NCI-H146 treated with DMSO at 0.1 percent for 48 hours (cell line): Measurements from ENCODE around the gene WDR93.
A peak's percentile ranks its signal among the peaks of the same experiment; 100 is the strongest.
"Not testable (repeated sequence)": the region's sequence is repeated elsewhere in the genome, so short reads cannot be mapped to it uniquely, and the experiment has no call there.

Source experiments
- DNase-seq: peaks from one replicate; lab custom pipeline; 2025; ENCODE audit not compliant: unreplicated experiment; lab: John Stamatoyannopoulos, UW

Gene WDR93

DNA sequence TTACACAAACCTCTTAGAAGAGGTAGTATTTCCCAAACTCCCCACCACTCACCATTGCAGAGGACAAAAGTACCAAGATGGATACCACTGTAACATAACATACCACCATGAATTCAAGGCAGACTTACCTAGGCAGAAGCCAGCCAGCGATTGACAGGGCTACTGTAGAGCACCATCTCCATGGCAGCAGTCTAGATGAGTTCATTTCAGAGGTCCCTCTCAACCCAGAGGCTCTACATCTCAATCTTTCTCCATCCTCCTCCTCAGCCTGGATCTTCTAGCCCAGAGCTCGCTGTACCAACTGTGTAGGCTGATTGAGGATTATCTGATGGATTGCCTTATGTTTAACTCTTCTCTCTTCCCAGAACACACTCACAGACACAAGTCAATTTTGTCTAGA, 9.5 kb upstream of the WDR93 start:
- no peak for DNase-seq

DNA sequence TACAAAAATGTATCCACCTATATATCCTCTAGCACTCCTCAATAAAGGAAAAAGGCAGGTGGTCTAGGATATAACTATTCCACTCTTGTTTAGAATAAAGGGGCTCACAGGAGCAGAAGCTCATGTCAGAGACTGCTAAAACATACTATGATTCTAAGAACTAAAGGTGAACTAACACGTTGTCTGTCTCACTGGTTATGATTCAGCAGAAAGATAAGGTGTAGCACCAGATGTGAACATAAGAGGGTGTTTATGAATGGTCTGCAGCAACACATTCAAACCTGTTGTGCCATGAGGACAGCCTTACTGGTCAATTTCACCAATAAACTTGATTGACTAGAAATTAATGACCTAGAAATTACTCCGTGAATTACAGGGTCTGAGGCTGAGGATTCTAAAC, 4.6 kb upstream of the WDR93 start:
- no peak for DNase-seq

DNA sequence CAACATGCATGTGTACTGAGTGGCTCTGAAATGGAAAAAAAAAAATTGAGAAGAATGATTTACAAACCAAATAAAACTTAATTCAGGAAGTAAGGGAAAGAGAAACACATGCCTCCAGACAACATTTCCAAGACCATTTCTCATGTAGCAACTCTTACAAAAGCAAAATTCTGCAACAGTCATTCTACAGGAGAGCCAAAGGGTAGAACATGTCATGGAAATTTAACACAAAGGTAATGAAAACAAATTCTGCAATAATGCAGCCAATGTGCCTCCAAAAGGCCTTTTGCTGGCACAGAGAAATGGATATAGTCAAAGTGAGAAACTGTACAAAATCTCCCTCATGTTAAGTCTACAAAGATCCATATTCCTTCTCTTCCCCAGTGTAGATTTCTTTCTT, 4.1 kb upstream of the WDR93 start:
- DNase-seq, result no peak

DNA sequence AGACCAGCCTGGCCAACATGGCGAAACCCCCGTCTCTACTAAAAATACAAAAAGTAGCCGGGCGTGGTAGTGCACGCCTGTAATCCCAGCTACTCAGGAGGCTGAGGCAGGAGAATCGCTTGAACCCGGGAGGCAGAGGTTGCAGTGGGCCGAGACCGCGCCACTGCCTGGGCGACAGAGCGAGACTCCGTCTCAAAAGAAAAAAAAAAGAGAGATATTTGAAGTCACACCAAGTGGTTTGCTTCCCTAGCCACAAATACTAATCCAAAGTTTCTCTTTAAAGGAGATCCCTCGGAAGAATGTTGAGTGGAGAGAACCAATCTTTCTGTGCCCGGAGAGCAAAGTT, 708 bp upstream of the WDR93 start:
- DNase-seq, result not testable (repeated sequence)

DNA sequence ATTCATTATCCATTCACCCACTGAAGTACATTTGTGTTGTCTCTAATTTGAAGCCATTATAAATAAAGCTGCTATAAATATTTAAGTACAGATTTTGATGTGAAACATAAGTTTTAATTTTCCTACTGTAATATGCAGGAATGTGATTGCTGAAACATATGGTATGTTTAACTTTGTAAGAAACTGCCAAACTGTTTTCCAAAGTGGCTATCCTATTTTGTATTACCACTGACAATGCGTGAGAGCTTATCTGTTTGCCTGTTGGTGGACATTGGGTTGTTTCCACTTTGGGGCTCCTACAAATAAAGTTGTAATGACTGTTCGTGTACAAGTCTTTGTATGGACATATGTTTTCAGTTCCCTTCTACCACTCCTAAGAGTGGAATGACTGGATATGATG, 2.5 kb downstream of the WDR93 start:
- no peak for DNase-seq

DNA sequence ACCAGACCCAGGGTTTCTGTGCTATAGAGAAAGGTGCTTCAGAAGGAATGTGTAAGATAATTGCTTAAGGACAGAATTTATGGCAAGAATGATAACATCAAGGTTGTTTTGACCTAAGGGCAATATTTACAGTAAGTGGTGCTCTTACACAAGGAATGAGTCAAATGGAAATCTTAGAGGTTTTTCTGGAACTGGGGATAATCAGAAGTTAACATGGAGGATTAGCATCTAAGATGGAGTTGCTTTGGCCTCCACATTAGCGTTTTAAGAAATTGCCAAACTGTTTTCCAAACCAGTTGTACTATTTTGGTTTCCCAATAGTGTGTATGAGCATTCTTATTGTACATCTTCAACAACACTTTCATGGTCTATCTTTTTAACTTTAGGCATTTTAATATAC, 3.1 kb downstream of the WDR93 start:
- DNase-seq, result no peak

DNA sequence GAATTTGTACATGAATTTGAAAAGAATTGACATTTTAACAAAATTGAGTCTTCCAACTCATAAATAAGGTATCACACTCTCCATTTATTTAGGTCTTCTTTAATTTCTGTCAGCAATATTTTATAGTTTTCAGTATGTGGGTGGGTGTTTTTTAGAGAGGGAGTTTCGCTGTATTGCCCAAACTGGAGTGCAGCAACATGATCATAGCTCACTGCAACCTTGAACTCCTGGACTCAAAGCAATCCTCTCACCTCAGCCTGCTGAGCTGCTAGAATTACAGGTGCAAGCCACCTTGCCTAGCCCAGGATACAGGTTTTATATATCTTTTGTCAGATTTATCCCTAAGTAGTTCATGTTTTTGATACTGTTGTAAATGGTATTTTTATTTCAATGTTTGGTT, 4.6 kb downstream of the WDR93 start:
- DNase-seq, result no peak

DNA sequence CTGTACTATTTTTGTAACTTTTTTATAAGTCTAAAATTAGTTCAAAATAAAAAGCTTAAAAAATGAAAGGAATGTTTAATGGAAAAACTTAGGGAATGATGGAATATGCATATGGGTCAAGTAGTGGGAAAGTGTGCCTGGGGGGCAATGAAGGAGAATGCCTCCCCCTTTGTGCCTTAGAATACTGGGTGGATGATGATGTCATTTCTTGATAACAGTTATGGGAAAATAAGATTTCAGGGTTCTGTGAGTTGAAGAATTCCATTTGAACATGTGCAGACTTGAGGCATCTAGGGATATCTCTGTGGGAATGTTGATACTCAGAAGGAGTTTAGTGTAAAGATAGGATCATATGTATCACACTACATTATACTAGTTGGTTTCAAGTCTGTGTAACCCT, 13.8 kb downstream of the WDR93 start:
- DNase-seq, result no peak

DNA sequence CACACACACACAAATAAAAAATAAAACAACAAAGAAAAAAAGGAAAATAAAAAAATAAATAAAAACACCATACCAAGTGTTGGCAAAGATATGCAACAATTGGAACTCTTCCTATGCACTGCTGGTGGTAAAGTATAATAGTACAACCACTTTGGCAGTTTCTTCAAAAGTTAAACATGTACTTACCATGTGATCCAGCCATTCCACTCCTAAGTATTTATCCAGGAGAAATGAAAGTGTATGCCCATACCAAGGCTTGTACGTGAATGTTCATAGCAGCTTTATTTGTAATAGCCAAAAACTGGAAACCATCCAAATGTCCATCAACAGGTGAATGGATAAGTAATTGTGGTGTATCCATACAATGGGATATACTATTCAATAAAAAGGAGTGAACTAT, 17.0 kb downstream of the WDR93 start:
- no peak for DNase-seq

DNA sequence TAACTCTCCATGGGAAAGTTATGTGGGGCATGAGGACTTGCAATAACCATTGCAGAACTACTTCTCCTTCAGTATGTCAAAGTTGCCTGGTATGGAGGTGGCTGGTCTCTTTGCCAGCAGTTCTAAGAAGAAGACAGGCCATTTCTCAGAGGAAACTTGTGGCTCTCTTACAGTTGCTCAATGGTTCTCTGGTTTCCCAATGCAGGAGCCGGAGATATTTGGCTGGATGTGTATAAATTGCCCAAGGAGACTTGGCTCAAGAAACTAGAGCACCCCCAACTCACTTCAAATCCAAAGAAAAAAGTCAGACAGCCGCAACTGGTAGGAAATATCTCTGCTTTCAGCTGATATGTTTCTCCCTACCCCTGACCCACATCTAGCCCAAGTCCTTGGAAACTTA, 24.2 kb downstream of the WDR93 start:
- DNase-seq, result no peak

DNA sequence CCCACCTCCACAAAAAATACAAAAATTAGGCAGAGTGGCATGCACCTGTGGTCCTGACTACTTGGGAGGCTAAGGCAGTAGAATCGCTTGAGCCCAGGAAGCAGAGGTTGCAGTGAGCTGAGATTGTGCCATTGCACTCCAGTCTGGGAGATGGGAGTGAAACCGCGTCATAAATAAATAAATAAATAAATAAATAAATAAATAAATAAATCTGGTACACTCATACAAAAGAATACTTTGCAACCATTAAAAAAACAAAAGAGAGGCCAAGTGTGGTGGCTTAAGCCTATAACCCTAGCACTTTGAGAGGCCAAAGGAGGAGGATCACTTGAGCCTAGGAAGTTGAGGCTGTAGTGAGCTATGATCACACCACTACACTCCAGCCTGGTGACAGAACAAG, 32.4 kb downstream of the WDR93 start:
- DNase-seq, result no peak

DNA sequence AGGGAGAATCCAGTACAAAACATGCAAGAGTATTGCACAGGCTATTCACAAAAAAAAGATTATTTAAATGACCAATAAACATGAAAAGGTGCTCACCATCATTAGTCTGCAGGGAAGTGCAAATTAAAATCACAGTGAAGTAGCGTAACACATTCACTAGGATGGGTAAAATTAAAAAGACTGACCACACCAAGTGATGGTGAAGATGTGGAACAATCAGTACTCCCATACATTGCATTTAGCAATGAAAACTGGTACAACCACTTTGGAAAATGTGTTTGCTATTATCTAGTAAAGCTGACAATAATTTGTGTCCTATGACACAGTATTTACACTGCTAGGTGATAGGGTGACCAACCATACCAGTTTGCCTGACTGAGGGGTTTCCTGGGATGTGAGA, 34.0 kb downstream of the WDR93 start:
- no peak for DNase-seq

DNA sequence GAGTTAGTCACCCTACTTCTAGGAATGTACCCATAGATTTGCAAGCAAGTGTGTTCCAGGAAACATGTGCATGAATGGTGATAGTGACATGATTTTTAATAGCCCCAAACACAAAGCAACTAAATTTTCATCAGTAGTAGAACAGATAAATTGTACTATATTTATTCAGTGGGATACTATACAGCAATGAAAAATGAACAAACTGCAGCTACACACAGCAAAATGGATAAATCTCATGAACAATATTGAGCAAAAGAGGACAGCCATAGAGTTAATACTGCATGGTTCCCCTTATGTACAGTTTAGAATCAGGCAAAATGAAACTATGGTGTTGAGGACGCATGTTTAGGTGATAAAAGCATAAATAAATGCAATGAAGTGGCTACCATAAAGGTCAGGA, 34.5 kb downstream of the WDR93 start:
- no peak for DNase-seq

DNA sequence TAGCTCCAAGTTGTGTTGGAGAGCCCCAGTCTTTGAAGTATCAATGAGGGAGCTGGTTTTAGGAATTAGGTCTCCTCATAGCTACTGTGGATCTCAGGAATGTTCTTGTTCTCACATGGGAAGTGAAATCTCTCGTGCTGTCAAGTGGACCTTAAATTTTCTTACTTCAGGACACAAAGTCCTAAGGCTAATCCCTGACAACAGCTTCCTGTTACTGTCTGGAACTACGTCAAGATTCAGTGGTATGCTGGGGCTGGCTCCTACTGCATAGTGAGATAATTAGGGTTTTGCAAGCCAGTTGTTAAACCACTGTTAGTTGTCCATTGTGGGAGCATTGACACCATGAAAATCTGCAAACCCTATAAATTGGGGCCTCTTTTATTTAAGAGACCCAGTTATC, 37.6 kb downstream of the WDR93 start:
- no peak for DNase-seq

DNA sequence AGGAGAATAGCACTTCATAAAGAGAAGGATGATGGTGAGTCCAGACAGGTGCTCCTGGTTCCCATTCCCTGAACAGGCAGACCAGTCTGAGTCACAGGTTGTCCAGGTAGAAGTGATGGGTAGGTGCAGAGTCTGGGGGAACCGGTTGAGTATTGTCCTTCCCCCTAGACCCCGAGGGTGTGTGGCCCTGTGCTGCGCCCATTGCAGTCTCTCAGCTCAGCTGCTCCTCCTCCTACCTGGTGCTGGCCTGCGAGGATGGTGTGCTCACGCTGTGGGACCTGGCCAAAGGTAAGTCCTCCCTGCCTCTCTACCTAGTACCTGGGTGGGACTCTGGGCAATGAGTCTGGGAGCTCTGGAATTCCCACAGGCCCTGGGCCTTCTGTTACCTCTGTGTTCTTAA, 40.7 kb downstream of the WDR93 start:
- DNase-seq, result no peak

DNA sequence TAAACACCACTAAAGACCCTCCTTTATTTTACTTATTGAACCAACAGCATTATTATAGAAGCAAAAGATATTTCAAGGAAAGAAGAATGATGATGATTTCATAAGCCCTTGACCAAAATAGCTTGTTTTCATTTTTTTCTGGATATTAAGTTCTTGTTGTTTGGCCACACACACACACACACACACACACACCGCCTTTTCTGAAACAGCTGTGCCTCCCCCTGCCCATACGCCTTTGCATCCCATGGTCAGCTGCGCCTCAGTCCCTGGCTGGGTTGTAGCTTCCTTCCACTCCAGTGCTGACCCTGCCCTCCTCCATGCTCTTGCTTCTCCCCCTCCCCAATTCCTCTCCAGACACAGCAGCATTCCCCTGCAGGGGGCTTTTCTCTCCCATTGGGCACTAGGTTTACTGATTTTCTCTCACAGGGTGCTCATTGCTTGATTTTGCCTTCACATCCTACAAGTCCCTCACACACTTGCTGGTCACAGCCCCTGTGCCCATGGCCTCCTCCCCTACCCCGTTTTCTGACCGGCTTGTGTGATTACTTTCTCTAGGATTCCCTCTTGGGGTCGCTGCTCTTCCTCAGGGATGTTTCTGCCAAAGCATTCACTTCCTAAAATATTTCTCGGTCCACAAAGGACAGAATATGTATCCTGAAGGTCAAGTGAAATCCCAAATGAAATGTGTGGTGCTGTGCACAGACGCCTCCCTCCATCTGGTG, 42.0 kb downstream of the WDR93 start:
- DNase-seq, result no peak

DNA sequence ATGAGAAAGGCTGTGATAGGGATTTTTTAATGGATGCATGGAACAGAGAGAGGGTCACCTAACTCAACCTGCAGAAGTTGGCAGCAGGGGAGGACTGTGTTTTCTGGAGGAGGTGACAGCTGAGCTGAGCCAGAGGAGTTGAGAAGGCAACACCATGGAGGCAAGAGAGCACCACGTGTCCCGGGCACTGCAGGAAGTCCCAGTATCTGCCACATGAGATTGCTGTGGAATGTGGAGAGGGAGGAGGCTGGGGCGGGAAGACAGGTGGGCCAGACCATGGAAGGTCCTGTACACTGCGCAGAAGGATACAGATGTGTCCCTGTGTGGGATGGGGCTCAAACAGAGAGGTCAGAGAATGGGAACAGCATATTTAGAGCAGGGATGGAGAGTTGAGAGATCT, 45.2 kb downstream of the WDR93 start:
- no peak for DNase-seq

DNA sequence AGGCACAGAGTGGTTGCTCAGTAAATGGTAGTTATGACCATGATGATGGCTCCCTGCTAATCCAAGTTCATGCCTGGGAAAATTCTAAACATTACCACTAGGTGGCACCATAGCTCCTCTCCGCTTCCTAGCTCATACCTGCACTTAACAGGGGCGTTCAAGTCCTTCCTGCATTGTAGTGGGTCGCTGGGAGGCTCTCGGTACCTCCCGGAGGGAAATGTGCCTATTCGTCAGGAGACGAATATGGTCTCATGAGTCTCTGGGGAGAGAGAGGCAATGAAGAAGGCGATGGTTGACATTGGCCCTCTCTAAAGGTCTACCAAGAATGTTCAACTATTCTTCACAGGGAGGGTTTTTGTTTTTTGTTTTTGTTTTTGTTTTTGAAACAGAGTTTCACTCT, 49.5 kb downstream of the WDR93 start:
- peak; percentile 43 for DNase-seq

DNA sequence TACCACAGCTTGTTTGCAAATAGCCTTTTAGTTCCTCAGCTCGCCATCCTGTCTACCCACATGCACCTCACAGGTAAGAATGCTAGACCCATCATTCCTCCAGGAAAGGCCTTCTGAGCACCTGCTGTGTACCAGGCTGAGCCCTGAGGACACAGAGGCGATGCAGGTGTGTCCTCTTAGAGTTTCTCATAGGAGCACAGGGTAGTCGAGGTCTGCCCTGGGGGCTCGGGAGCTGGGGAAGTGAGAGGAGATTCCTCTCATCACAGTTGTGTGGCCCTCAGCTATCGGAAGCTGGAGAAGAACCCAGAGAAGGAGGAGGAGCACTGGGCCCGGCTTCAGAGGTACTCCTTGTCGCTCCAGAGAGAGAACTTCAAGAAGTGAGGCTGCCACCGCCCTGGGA, 52.4 kb downstream of the WDR93 start:
- DNase-seq, result no peak

DNA sequence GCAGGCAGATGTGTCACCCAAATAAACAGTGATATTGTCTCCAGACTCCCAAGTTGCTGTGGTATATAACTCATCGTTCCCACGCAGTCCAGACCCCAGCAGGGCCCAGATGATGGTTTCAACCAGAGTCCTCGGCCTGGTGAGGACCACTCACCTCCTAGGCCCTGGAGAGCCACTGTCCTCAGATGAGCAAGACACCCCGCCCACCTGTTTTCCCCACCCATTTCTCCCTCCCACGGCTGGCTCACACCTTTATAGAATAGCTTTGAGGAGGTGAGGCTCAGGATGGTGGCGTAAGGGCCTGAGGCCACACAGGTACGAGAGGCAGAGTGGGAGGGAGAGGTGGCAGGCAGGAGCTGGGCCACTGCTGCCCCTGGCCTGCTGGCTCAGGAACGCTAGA, 53.0 kb downstream of the WDR93 start:
- no peak for DNase-seq

DNA sequence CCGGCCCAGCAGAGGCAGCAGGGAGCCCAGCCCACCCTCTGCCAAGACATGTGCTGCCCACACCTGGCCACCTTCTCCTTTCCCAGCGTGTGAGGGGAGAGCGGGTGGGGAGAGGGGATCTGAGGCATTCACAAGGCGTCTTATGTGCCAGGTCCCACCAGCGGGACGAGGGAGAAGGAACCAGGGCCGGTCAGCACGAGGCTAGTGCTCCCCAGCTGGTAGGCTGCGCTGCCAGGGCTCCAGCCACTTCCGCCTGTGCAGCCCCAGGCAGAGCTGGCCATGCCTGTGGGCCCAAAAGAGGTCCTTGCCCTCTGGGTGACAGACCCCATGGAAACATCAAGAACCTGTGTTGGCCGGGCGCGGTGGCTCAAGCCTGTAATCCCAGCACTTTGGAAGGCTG, 54.5 kb downstream of the WDR93 start:
- DNase-seq, result no peak

DNA sequence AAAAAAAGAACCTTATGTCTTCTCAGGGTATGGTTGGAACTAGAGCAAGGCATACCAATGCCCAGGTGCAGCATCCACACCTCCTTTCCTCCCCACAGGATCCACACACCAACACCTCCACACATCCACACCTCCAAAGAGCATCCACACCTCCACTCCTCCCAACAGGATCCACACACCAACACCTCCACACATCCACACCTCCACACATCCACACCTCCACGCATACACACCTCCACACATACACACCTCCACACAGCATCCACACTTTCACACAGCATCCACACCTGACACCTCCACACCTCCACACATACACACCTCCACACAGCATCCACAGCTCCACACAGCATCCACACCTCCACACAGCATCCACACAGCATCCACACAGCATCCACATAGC, 55.2 kb downstream of the WDR93 start:
- no peak for DNase-seq

DNA sequence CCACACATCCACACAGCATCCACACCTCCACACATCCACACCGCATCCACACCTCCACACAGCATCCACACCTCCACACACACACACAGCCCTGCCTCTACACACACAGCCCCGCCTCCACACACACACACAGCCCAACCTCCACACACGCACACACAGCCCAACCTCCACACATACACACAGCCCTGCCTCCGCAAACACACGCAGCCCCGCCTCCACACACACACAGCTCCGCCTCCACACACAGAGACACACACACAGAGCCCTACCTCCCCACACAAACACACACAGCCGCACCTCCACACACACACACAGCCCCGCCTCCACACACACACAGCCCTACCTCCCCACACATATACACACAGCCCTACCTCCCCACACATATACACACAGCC, 55.8 kb downstream of the WDR93 start:
- no peak for DNase-seq
